Fibroblast of mammary gland (primary cell): ENCODE data around the gene NPEPPS.
A peak's percentile ranks its signal among the peaks of the same experiment; 100 is the strongest.

Experiments
- DNase-seq: peaks from one replicate; pipeline ENCODE4 v3.0.0-alpha.2; 2010; ENCODE audit warnings: low read depth
- H3K4me3 ChIP-seq: 2 replicates; pipeline ENCODE4 v1.5.1; 2011; ENCODE audit warnings: low read depth, mild to moderate bottlenecking, low read length, moderate library complexity; ENCODE audit not compliant: control insufficient read depth
- TF ChIP-seq, protein P1 (sequence below): conservative IDR thresholded peaks from 2 replicates; pipeline ENCODE4 v1.5.1; 2011; ENCODE audit warnings: low read depth, low read length, inconsistent platforms; ENCODE audit not compliant: control insufficient read depth, insufficient read depth

The NPEPPS gene

DNA sequence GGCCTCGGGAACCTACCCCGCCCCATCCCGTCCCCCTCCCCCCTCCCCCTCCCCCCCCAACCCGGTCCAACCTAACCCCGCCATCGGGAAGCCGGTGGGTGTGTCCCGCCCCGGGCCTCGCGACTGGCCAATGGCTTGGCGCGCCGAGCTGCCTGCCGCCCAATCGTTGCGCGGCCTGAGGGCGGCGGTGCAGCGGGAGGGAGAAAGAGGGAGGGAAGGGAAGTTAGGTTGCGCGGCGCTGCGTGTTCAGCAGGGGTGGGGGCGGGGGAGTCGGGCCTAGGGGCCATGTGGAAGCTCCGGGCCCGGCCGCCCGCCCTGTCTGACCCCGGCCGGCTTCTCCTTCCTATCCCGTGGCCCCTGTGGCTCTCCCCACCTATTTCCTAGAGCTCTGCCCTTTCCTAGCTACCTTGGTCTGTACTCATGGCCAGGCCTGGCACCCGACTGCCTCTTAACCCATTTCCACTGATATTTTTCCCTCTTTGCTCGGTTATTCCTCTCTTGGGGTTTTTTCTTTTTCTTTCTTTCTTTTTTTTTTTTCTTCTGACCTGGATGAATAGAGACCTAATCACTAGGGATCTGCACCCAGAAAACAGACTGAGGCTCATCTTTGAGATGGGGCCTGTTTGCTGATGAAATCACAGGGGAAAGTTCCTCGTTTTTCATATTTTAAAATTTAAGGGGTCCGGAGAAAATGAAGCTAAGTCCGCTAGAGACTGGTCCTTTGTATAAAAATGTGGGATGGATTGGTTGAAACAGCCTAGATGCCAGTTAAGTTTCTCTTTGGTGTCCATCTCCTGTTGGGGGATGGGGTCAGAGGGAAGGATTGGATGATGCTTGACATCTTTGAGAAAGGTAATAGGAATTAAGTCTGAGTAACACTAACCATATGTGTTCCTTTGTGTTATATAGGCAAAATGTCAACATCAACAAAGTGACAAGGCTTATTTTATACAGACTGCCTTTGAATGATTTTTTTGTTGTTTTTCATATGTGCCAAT is 119.9 kb downstream of the NPEPPS start:
- H3K4me3 ChIP-seq: peak overlapping the region; percentile 73
- TF ChIP-seq, protein P1, sequence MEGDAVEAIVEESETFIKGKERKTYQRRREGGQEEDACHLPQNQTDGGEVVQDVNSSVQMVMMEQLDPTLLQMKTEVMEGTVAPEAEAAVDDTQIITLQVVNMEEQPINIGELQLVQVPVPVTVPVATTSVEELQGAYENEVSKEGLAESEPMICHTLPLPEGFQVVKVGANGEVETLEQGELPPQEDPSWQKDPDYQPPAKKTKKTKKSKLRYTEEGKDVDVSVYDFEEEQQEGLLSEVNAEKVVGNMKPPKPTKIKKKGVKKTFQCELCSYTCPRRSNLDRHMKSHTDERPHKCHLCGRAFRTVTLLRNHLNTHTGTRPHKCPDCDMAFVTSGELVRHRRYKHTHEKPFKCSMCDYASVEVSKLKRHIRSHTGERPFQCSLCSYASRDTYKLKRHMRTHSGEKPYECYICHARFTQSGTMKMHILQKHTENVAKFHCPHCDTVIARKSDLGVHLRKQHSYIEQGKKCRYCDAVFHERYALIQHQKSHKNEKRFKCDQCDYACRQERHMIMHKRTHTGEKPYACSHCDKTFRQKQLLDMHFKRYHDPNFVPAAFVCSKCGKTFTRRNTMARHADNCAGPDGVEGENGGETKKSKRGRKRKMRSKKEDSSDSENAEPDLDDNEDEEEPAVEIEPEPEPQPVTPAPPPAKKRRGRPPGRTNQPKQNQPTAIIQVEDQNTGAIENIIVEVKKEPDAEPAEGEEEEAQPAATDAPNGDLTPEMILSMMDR: no peak

DNA sequence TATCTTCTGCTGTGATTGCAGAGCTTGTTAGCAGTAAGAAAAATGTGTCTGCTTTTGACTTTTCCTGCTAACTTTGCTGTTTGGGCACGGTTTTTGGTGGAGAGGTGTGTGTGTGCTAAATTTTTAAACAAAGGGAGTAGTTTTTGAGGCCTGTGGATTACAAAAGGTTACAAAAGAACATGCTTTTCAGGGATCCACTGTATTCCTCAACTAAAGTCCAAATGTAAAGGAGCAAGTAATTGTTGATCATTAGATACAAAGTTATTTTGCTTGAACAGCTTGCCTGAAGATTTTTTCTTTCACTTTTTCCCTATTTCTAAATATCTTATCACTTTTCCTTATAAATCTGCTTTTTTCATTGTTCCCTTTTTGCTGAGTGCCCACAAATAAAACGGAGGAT is 120.8 kb downstream of the NPEPPS start:
- TF ChIP-seq, protein P1: no peak
- peak overlapping the region; percentile 0 for H3K4me3 ChIP-seq

More for the DNA sequence above, 119.9 kb downstream of the NPEPPS start:
- peak; percentile 94 for DNase-seq

DNA sequence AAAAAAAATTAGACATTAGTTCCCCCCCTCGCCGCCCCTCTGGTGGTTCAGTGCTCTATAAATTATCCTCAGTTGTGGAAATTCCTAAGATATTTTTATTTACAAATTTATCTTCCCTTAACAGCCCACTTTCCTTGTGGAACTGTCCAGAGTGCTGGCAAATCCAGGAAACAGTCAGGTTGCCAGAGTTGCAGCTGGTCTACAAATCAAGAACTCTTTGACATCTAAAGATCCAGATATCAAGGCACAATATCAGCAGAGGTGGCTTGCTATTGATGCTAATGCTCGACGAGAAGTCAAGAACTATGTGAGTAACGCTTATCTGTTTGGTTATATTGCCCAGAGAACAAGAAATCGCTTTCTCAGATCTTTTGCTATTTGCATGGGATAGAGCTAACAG is 121.7 kb downstream of the NPEPPS start:
- TF ChIP-seq, protein P1: no peak
- no peak overlapping the region for H3K4me3 ChIP-seq
- peak; percentile 29 for DNase-seq

More for the DNA sequence above, 120.8 kb downstream of the NPEPPS start:
- no peak for DNase-seq

DNA sequence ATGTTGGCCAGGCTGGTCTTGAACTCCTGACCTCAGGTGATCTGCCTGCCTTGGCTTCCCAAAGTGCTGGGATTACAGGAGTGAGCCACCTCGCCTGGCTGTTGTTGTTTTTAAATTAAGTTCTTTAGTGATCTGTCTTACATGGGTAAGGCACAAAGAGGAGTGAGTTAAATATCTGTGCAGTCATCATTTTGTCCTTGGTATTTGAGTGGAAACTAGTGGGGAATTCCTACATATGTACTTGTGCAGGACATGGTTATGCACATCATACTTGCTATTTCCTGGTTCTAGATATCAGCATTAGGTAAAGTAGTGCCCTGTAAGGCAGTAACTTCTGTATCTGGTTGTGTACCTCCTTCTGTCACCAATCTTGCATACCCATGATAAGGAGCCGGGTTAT is 122.5 kb downstream of the NPEPPS start:
- H3K4me3 ChIP-seq: no peak overlapping the region
- TF ChIP-seq, protein P1: no peak
- DNase-seq: no peak

DNA sequence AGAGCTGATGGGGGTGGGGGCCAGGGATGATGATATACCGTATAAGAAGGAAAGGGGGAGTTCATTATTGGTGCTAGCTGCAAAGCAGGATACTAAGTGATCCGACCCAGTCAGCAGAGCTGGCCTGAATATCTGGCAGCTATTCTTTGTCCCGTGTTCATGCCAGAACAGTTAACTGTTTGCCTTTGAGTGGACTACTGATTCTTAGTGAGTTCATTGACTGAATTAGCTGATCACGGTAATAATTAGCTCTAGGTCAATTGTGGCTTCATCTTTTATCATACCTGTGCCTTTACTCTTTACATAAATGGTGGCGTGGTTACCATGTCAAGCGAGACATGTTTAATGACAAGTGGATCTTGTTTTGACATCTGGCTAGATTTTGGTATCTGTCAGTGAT is 124.1 kb downstream of the NPEPPS start:
- peak overlapping the region; percentile 16 for H3K4me3 ChIP-seq
- peak; percentile 24 for DNase-seq
- TF ChIP-seq, protein P1: no peak

DNA sequence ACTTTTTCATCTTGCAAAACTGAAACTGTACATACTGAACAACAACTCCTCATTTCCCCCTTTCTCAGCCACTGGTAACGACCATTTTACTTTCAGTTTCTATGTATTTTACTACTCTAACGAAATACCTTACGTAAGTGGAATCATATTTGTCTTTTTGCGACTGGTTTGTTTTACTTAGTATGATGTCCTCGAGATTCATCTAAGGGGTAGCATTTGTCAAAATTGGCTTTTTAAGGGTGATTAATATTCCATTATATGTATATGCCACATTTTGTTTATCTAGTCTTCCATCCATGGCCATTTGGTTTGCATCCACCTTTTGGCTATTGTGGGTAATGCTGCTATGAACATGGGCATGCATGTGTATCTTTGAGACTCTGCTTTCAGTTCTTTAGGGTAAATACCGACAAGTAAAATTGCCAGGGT is 129.2 kb downstream of the NPEPPS start:
- no peak for DNase-seq
- H3K4me3 ChIP-seq: no peak overlapping the region
- TF ChIP-seq, protein P1: no peak
